IPS-NIHi11 (cell line): Measurements from ENCODE around the gene SLC22A31.
"Not testable (repeated sequence)": the region's sequence is repeated elsewhere in the genome, so short reads cannot be mapped to it uniquely, and the experiment has no call there.

Source experiments
- DNase-seq: peaks from one replicate; pipeline ENCODE4 v3.0.0; 2012; ENCODE audit warnings: mixed read lengths, low spot score

Gene SLC22A31

DNA sequence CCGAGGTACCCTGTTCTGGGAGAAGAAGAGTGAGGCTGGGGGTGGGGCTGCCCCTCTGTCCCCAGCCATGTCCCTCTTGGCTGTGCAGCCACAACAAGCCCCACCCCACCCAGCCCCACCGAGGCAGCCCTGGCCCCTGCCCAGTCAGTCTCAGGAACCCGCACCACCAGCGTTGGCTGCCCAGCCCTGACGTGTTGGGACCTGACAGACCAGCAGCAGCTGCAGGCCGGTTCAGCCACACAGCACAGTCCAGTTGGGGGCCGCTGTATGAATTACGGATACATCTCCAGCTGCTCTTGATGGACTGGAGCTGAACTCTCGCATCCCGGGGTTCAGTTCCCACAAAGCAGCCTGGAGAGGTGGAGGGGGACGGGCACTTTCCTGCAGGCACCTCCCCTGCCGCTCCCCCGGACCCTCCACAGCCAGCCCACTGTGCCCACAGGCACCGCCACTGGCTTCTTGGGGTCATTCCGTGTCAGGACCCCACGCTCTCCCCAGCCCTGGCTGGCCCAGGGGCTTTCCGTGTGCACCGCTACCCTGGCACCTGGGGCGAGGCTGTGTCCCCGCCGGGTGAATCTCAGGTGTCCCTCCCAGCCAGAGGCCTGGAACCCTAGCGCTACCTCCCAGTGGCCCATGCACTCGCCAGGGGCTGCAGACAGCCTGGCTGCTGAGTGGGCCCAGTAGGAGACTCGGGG lies 21.7 kb downstream of the SLC22A31 start:
- no peak for DNase-seq

DNA sequence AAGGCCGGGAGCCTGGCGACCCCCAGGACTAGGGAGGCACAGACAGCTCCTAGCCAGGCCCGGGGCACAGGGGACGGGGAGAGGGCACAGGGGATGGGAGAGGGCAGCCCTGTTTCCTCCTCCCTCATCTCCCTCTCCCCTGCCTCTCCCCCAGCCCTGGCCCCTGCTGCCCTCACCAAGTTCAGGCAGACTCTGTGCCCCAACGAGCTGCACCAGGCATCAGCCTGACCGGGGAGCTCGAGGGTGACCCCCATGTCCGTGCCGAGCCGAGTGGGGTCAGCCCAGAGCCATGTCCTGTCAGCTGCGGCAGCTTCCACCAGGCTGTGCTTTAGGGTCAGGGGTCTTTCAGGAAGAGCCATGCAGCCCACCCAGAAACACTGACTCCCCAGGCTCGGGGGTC lies 22.8 kb downstream of the SLC22A31 start:
- DNase-seq = no peak

DNA sequence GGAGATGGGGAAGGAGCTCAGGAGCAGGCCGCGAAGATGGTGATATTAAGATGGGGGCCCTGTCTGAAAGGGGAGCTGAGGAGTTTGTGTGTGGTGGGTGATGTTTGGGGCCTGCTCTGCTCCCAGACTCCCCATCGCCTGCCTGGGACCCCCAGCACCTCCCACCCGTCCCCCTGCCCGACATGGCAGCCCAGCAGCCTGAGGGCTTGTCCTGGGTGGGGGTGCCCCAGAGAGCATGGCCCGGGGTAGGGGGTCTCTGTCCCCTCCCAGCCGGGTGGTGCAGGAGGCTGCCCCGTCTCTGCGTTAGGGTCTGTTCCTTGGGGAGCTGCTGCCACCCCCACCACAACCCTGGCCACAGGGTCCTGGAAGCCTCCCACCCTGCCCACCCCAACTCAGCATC lies 23.6 kb downstream of the SLC22A31 start:
- no peak for DNase-seq

DNA sequence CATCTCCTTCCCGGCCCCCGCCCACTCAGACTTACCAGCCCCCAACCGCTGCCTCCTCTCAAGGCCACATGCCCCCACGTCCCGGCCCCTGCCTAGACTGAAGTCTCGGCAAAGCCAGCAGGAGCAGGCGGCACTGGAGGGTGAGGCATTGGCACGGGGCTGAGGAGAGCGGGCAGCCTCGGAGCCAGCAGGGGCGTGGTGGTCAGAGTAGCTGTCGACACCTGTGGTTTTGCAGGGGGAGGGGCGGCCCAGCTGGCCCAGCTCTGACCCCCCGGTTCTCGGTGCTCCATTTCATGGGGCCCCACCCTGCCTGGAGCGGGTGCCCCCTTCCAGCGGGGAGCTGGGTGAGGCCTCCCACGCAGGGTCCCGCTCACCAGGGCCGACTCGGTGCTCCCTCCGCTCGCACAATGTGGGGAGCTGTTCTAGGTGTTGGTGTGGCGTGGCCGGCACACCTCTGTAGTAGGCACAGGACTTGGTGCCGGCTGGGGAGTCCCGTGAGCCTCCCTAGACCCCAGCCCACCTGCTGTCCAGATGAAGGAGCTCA lies 24.1 kb downstream of the SLC22A31 start:
- DNase-seq = no peak

DNA sequence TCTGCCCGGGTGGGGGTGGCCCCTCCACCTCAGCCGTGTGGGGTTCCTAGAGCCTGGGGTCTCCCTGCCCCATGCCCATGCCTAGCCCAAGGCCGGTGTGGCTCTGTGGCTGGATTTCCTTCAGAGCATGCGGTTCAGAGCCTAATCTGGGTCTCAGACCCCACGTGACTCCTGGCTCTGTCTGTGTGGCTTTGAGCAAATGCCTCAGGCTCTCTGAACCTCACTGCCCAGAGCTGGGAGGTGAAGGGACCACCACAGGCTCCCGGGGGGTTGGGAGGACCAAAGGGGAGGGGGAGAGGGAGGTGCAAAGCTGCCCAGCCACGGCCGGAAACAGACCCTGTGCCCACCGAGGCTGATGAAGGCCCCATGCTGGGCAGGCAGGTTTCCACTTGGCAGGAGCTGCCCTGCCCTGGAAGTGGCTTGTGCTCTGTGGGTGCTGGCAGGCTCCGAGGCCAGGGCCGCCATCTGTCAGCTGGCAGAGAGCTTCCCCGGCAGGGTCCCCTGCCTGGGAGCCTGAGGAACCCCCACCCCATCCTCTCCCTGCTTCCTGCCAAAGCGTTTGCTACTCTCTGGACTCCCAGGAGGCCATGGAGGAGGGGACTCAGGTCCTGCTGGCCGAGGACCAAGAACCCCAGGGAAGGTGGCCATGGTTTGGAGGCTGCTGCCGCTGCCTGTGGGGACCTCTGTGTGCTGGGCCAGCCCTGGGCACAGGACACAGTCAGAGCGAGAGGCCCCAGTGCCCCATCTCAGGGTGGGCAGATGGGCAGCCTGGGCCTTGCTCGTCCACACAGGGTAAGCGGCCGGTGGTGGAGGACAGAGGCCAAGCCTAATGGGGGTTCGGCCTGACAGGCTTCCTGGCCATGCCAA lies 24.8 kb downstream of the SLC22A31 start:
- no peak for DNase-seq

DNA sequence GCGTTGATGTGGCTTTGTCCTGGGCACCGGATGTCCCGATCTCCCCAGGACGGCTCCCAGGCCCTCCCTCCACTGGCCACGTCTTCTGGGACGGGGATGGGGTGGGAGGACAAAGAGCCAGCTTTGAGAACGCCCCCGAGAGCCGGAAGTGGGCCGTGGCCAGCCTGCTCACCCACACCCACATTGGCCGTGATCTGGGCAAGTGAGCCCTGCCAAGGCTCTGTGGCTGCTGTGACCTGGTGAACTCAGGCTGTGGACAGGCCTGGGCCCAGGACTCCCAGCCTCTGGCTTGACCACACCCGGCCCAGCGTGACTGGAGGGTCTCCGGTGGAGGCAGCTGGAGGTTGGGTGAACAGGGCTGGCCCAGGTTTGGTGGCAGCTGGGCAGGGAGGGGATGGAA lies 25.5 kb downstream of the SLC22A31 start:
- no peak for DNase-seq

DNA sequence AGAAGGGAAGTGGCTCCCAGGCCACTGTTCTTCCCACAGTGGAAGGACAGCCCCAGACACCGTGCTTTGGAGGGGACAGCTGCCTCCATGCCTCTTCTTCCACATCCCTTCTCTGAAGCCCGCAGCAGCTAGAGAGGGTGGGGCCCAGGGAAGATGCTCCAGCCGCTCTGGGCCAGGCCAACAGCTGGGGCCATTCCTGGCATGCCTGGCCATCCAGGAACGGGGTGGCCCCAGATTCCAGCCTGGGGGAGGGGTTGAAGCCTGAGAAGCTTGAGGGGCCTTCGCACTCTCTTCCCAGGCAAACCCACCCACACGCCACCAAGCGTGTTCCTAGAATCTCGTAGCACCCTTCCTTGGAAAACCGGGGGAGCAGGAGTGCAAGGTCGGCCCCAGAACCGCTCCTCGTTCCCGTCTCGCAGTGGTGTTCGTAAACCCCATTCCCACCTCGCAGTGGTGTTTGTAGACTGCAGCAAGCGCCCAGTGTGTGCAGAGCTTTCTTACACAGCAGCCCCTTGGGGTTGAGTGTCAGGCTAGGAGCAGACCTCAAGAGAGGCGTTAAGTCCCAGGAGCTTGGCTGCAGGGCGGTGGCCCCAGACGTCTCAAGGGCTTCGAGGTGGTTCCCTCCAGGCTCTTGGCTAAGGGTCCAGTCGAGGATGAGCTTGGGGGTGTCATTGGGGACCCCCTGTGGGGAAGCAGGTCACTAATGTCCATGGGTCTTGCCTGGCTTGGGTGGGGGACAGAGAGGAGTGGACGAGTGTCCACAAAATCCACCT lies 26.1 kb downstream of the SLC22A31 start:
- no peak for DNase-seq

DNA sequence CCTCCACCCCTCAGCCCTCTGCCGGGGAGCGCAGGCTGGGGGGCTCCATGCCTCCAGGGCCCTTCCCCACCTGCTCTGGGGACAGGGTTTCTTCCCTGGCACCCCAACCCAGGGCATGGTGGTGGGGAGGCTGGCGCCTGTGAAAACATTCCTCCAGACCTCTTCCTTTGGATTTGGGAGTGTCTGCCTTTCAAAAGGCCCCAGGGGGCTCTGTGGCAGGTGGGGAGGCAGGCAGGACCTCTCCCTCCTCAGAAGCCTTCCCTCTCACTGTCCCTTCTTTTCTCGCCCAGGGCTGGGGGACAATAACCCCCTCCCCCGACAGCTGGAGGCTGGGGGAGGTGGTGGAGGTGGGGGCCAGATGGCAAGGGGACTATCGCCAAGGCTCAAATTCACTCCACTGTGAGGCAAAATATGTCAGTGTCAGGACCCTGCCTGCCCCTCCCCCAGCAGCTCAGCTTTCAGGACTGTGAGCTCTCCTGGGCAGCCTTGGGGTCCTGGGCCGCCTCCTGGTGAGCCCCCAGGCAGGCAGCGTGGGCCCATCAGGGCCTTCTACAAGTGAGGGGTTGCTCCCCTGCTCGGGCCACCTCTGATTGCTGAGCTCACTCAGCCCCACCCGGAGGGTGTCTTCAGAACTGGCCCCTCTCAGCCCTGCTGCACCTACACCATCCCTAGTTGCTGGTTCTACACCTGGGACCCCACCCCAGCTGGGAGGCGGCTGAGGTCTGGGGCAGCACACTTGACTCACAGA lies 27.0 kb downstream of the SLC22A31 start:
- DNase-seq = no peak

DNA sequence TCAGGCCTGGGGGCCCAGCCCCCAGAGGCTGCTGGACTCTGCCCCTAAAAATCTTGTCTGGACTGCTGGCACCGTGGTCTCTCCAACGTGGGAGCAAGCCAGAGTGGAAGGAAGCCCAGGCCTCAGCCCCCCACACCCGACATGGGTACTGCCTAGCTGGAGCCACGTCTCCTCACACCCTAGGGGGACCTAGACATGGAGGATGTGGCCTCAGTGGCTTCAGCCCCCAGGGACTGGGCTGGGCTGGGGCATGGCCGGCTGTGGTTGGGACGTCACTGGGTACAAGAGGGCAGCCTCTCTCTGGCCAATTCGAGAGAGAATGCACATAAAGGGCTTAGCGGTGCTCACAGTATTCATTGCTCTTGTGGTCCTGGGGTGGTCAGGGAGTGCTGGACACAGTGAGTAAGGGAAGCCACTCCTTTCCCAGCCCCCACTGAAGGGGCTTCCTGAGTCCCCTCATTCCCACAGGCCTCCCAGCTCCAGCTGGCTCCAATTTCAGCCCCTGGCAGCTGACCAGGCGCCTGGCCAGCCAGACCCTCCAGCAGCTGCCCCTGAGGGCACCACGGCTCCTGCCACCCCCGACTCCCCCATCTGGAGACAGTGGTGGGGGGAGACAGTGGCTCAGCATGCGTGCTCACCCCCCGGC lies 27.7 kb downstream of the SLC22A31 start:
- DNase-seq = no peak

DNA sequence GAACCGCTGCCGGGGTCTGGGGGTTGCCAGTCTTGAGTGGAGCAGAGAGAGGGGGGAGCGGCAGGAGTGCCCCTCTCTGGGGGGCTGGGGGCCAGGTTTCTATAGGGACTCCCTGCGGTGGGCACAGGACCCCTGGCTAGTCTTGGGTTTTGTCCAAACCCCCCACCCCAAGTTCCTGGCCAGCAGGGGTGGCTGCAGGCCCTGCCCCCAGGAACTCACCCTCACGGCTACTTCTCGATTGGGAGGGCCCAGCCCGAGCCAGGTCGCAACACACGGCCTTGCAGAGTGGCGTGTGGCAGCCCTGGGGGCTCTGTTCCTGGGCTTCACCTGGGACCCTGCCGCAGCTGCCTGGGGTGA lies 28.2 kb downstream of the SLC22A31 start:
- DNase-seq = no peak

DNA sequence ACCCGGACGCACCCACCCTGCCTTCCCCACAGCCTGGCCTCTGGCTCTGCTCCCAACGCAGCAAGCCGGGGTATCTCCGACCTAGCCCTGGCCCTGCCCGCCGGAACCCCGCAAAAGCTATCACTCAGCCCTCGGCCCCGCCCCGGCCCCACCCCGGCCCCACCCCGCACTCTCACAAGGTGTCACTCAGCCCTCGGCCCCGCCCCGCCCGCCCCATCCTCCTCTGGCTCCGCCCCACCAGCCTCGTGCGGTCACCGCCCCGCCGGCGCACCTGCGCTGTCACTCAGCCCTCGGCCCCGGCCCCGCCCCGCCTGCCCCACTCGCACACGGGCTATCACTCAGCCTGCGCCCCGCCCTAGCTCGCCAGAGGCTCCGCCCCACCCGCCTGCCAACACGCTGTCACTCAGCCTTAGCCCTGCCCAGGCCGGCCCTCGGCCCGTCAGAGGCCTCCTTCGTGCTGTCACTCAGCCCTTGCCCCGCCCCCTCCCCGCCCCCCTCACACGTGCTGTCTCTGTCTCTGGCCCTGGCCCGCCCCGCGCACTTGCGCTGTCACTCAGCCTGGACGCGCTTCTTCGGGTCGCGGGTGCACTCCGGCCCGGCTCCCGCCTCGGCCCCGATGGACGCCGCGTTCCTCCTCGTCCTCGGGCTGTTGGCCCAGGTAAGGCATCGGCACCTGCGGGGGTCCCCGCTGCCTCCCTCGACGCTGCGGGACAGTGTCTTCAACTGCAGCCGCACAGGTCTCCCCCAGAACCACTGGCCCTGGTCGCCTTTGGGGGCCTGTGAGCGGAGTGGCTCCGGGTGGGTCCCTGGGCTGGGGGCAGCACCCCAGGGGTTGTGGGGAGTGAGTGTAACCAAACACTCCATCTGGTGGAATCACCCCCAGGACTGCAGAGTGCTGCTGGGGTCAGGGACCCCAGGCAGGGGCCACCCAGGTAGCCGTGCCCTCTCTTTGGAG lies 28.8 kb downstream of the SLC22A31 start, which contains the start of gene CDH15:
Gene CDH15, plus strand, starts transcription at position 533 of the 955 bp plus-strand sequence. Its CDS starts 84 bp downstream, at position 617.
- DNase-seq = peak; percentile 97

DNA sequence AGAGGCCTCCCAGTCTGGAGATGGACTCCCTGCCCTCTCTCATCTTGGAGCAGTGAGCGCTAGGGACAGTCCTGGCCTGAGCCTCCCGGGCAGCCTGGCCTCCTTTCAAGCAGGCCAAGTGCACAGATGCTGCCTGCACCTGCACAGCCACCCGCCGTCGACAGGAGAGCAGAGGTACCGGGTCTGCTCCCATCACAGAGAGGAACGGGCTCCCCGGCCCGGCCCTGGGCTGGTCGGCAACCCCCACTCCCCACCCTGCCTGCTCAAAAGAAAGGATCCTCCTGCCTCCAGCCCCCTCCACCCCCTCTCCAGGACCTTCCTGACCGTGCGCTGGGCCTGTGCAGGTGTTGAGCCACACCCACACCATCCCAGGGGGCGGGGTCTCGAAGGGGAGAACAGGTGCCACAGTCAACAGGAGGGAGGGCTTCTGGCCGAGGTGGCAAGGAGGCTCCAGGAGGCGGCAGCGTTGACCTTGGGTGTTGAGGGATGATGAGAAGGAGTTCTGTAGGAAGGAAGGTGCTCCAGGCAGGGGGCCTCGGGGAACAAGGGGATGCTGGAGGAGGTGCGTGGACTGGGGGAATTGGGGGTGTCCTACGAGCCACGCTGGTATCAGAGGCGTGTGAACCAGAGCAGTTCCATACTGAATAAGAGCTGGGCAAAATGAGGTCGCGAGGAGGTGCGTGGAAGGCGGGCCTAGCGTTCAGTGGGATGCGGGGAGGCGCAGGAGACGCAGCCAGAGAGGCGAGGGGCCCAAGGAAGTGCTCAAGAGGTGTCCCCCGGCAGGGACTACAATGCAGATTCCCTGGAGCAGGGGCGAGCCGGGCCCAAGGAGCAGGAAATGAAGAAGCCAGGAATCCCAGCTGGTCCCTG lies 29.8 kb downstream of the SLC22A31 start:
- DNase-seq = no peak

DNA sequence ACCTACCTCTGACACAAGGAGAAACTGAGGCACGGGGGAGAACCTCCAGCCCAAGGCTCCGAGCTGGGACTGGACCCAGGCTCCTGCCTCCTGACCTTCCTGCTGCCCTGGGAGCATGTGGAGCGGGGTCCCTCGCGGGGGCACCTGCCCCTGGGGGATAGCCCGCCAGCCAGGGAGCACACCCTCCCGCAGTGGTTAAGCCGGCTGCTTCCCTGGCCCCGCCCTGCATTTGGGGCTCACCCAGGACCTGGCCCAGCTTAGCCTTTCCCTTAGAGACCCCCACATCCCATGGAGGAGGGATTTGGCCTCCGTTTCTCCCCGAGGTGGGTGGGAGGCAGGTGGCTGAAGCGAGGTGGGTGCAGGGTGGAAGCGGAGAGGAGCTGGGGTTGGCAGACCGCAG lies 30.6 kb downstream of the SLC22A31 start:
- DNase-seq = no peak

DNA sequence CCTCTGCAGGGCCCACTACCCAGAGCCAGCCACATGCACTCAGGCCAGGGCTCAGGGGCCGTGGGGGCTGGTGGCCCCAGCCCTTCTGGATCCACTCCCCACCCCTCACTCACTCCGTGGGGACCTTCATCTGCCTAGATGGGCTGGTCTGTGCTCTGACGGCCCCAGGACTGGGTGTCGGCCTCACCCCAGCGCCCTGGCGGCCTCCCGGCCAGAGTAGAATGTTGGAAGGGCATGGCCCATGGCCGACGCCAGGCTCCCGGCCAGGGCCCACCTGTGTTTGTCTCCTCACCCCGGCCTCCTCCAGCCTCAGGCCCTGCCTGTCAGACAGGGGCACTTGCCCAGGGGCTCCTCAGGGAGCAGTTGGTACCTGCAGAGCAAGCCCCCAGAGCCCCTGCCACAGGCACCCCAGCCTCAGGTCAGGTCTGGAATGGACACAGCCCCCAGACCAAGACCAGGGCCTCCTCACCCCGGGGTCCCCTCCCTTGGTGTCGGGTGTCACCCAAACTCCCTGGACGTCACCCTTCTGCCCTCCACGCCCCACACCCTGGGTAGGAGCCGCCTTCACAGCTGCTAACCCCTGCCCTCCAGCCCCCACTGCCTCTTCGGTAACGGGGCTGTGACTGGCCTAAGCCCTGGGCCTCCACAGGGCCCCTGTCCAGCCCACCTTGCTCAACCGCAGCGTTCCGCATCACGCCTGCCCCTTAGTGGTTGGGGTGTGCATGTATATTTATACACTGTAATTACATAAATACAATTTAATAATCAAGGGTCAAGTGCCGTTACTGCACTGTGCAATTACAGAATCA lies 31.8 kb downstream of the SLC22A31 start:
- no peak for DNase-seq

DNA sequence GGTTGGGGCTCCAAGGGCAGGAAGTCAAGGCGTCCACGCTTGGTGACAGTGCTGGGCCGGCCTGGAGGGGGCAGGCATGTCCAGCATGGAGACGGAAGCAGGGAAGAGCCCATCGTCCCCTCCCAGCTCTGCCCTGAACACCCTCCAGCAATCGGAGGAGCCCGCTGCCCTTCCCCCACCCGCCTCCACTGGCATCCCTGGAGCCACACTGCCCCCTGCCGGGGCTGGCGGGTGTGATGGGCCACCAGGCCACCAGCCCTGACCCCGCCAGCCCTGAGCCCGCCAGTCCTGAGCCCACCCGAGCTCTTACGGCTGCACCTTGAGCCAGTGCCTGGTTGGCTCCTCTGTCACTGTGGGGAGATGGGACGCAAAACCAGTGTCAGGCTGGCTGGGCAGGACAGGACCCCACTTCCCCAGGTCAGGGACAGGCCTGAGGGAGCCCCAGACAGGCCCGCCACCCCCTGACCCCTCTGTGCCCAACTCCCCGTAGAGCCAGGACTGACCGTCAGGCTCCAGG lies 32.9 kb downstream of the SLC22A31 start:
- DNase-seq = peak; percentile 92

DNA sequence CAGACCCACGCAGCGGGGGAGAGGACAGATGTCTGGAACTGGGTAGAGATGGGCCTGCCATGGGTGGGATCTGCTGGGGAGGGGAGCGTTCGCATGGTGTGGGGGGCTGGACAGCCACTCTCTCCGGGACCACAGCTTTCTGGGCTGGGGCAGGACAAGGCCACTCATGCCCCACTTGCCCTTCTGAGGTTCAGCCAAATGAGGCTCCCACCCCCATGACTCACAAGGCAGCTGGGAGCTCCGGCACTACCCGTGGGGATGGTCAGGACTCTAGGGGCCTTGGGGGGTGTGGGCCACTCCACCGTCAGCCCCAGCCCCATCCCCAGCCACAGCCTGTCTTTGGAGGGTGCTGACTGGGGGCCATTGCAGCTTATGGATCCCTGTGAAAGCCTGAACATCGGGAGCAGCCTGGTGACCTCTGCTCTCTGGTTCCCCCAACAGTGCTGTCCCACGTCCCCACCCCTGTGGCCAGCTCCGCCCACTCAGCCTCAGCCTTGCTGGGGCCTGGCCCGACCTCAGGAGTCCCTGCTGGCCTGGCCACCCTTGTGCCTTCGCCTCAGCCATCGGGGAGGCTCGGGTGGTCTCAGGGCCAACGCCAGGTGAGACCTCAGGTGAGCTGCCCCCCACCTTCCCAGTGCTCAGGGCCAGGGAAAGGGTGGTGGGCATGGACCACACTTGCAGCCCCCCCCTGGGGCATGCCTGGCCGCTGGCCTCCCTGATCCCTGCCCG lies 33.5 kb downstream of the SLC22A31 start:
- DNase-seq = no peak

DNA sequence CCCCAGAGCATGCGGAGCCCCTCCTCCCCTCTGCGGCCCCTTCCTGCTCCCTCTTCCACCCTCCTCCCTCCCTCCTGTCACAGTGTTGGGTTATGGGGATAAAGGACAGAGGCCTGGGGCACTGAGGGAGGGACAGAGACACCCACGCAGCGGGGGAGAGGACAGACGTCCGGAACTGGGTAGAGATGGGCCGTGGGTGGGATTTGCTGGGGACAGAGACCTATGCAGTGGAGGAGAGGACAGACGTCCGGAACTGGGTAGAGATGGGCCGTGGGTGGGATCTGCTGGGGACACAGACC lies 34.7 kb downstream of the SLC22A31 start:
- not testable (repeated sequence) for DNase-seq
